Endodermal cell (in vitro differentiated cells): Measurements from ENCODE around the gene LATS2. TPM values are rescaled to one million over a fixed set of nuclear protein-coding genes. Genes with fewer than 3 reads are reported as not detected.

ENCODE experiments used
- DNase-seq: peaks from one replicate; pipeline ENCODE4 v3.0.0-alpha.2; 2017
- H3K27ac ChIP-seq: 2 replicates; pipeline ENCODE4 v1.5.1; 2013; ENCODE audit warnings: mild to moderate bottlenecking, low read depth, low read length, moderate library complexity
- H3K27me3 ChIP-seq: 2 replicates; pipeline ENCODE4 v1.6.1; 2013; ENCODE audit warnings: mild to moderate bottlenecking, low read length, moderate library complexity; ENCODE audit not compliant: insufficient read depth, control insufficient read depth, poor library complexity, severe bottlenecking
- H3K36me3 ChIP-seq: 2 replicates; pipeline ENCODE4 v1.7.0; 2013; ENCODE audit warnings: mild to moderate bottlenecking, low read length, moderate library complexity; ENCODE audit not compliant: control insufficient read depth, insufficient read depth
- H3K4me1 ChIP-seq: one replicate; pipeline ENCODE4 v1.7.0; 2013; ENCODE audit warnings: low read length; ENCODE audit not compliant: control insufficient read depth, insufficient read depth
- H3K4me3 ChIP-seq: 2 replicates; pipeline ENCODE4 v1.5.1; 2013; ENCODE audit warnings: mild to moderate bottlenecking, low read length, moderate library complexity
- H3K9ac ChIP-seq: 2 replicates; pipeline ENCODE4 v1.6.1; 2013; ENCODE audit warnings: mild to moderate bottlenecking, low read length, moderate library complexity; ENCODE audit not compliant: poor library complexity, severe bottlenecking; ENCODE audit errors: extremely low read depth
- H3K9me3 ChIP-seq: 2 replicates; pipeline ENCODE4 v1.6.1; 2013; ENCODE audit warnings: mild to moderate bottlenecking, low read length, moderate library complexity; ENCODE audit not compliant: control insufficient read depth
- H3K27ac Mint-ChIP-seq: 2 replicates; pipeline ENCODE4 v1.8.0; 2020; ENCODE audit warnings: mixed read lengths
- H3K27me3 Mint-ChIP-seq: 2 replicates; pipeline ENCODE4 v1.8.0; 2021; ENCODE audit warnings: mild to moderate bottlenecking, mixed read lengths; ENCODE audit not compliant: insufficient read depth
- H3K36me3 Mint-ChIP-seq: 2 replicates; pipeline ENCODE4 v1.8.0; 2020; ENCODE audit warnings: low read depth, mixed read lengths
- H3K4me1 Mint-ChIP-seq: 2 replicates; pipeline ENCODE4 v1.8.0; 2020; ENCODE audit warnings: mixed read lengths
- H3K4me3 Mint-ChIP-seq: 2 replicates; pipeline ENCODE4 v1.8.0; 2020; ENCODE audit warnings: mild to moderate bottlenecking, moderate library complexity, mixed read lengths
- H3K9me3 Mint-ChIP-seq: 2 replicates; pipeline ENCODE4 v1.8.0; 2020; ENCODE audit warnings: mild to moderate bottlenecking, mixed read lengths
- CTCF ChIP-seq: fragments of 200-600 bp; sonication (generic); conservative IDR thresholded peaks from 2 replicates; pipeline ENCODE4 v1.5.0; 2021; ENCODE audit warnings: antibody characterized with exemption, mild to moderate bottlenecking
- WGBS, 2 experiments: methylation state at CpG; one replicate each; pipeline versions ENCODE4 v1.1.5 to v1.1.7; 2013; ENCODE audit warnings: missing lambda C conversion rate in 2 of 2, mixed read lengths in 1 of 2; ENCODE audit not compliant: insufficient coverage in 1 of 2, insufficient read length in 1 of 2; 5-methylcytosine and 5-hydroxymethylcytosine counted together
- total RNA-seq, 2 donors: library from RNA; stranded (reverse); fragmentation: NEBNext Ultra II Directional in 1 of 2; extraction: Animal tissue kit (Norgen Biotek cat#: 25700) in 1 of 2; gene quantifications; 2 replicates in 1 of 2; 3 replicates in 1 of 2; pipeline ENCODE4 v1.2.1, GENCODE V29; 2021

Gene LATS2
- total RNA-seq, 2 donors from 2014 or later: 26.2 to 35.4 TPM

- Mint-ChIP-seq H3K9me3 (no peaks in the 10 kb centered on the region), H3K4me1 (peaks cover 4% of the 10 kb centered on the region), H3K27ac (no peak overlapping the region), H3K4me3 (no peak overlapping the region), H3K36me3 (peaks cover 13% of the 10 kb centered on the region), H3K27me3 (no peaks in the 10 kb centered on the region)
- Histone ChIP-seq H3K9me3 (no peaks in the 10 kb centered on the region), H3K4me3 (no peak overlapping the region), H3K9ac (no peak overlapping the region), H3K27ac (no peak overlapping the region), H3K36me3 (peaks cover 15% of the 10 kb centered on the region), H3K4me1 (no peaks in the 10 kb centered on the region), H3K27me3 (no peaks in the 10 kb centered on the region)
- WGBS, 2 experiments: 97% methylated on average over 4 of the region's 4 CpGs
- no peak for TF ChIP-seq CTCF
- no peak for DNase-seq
Measured at GRCh38 chr13:21013682-21014038, 47.7 kb downstream of the LATS2 start.

GRCh38 chr13:21012841-21013681, 48.3 kb downstream of the LATS2 start:
- no peak for TF ChIP-seq CTCF
- Histone ChIP-seq H3K9me3 (no peaks in the 10 kb centered on the region), H3K36me3 (peaks cover 15% of the 10 kb centered on the region), H3K27me3 (no peaks in the 10 kb centered on the region), H3K27ac (no peak overlapping the region), H3K9ac (no peak overlapping the region), H3K4me1 (no peaks in the 10 kb centered on the region), H3K4me3 (no peak overlapping the region)
- no peaks in the 10 kb centered on the region for H3K27me3 Mint-ChIP-seq
- H3K4me1 Mint-ChIP-seq: peaks cover 4% of the 10 kb centered on the region
- H3K9me3 Mint-ChIP-seq: no peaks in the 10 kb centered on the region
- H3K36me3 Mint-ChIP-seq: peaks cover 11% of the 10 kb centered on the region
- H3K27ac Mint-ChIP-seq: no peak overlapping the region
- WGBS, 2 experiments: 96% methylated on average over 4 to 5 of the region's 5 CpGs
- H3K4me3 Mint-ChIP-seq: no peak overlapping the region
- DNase-seq: no peak

GRCh38 chr13:21012211-21012610, 49.2 kb downstream of the LATS2 start:
- Mint-ChIP-seq H3K4me3 (no peak overlapping the region), H3K27me3 (no peaks in the 10 kb centered on the region), H3K36me3 (peaks cover 8% of the 10 kb centered on the region), H3K27ac (no peak overlapping the region), H3K9me3 (no peaks in the 10 kb centered on the region), H3K4me1 (peaks cover 4% of the 10 kb centered on the region)
- 75 to 100% methylated on average over 2 to 5 of the region's 5 CpGs for WGBS, 2 experiments
- TF ChIP-seq CTCF: no peak
- Histone ChIP-seq H3K9me3 (no peaks in the 10 kb centered on the region), H3K4me1 (no peaks in the 10 kb centered on the region), H3K4me3 (no peak overlapping the region), H3K9ac (no peak overlapping the region), H3K27ac (no peak overlapping the region), H3K36me3 (peaks cover 12% of the 10 kb centered on the region), H3K27me3 (no peaks in the 10 kb centered on the region)
- peak; percentile 5 for DNase-seq
